GM18870 (cell line): ENCODE data around the gene CMIP.

Experiments
- ATAC-seq: cut with Tn5 transposase; IDR thresholded peaks from one replicate; pipeline ENCODE4 v1.9.1; 2021; ENCODE audit warnings: moderate library complexity; ENCODE audit not compliant: unreplicated experiment

The CMIP gene

GRCh38 chr16:81754858-81755257, 310.2 kb downstream of the CMIP start:
- ATAC-seq = no peak

GRCh38 chr16:81755915-81756614, 311.5 kb downstream of the CMIP start:
- no peak for ATAC-seq

- ATAC-seq = no peak
Measured at GRCh38 chr16:81756615-81757356, 312.2 kb downstream of the CMIP start.

- no peak for ATAC-seq
Measured at GRCh38 chr16:81758376-81758775, 313.8 kb downstream of the CMIP start.
